Measurements from ENCODE around the gene B9D1. TPM values are rescaled to one million over a fixed set of nuclear protein-coding genes. Genes with fewer than 3 reads are reported as not detected.

Gene B9D1
- total RNA-seq, 1 donor from 2014 or later = 9.9 TPM

- no peaks in the 10 kb centered on the region for H3K36me3 ChIP-seq
- H3K27me3 ChIP-seq = no peaks in the 10 kb centered on the region
- no peak overlapping the region for H3K4me3 ChIP-seq
- ATAC-seq (no peak), DNase-seq (no peak)
- intact Hi-C loops (cut with DNase I) = loop anchor here (5.0 kb wide), 1 partner anchor 81 kb away; no protein-coding TSS in a partner anchor
- no peak for TF ChIP-seq CTCF (IDR thresholded peaks at IDR 0.05)
- no peaks in the 10 kb centered on the region for H3K9me3 ChIP-seq
- peaks cover 12% of the 10 kb centered on the region for H3K4me1 ChIP-seq
- no peak overlapping the region for H3K27ac ChIP-seq
These were observed 3.5 kb upstream of the B9D1 start for GRCh38 chr17:19365833-19366636.

- intact Hi-C loops (cut with DNase I) = loop anchor here (5.0 kb wide), 1 partner anchor 82 kb away; no protein-coding TSS in a partner anchor
- no peak for TF ChIP-seq CTCF (IDR thresholded peaks at IDR 0.05)
- no peak for ATAC-seq
- H3K9me3 ChIP-seq = no peaks in the 10 kb centered on the region
- no peak overlapping the region for H3K4me3 ChIP-seq
- H3K36me3 ChIP-seq = no peaks in the 10 kb centered on the region
- DNase-seq = peak; percentile 58
- no peaks in the 10 kb centered on the region for H3K27me3 ChIP-seq
- peaks cover 6% of the 10 kb centered on the region for H3K4me1 ChIP-seq
- H3K27ac ChIP-seq = no peak overlapping the region
These were observed 2.9 kb upstream of the B9D1 start for GRCh38 chr17:19365499-19365817.

- no peaks in the 10 kb centered on the region for H3K9me3 ChIP-seq
- DNase-seq (peak; percentile 54), ATAC-seq (no peak)
- intact Hi-C loops (cut with DNase I) = loop anchor here (5.0 kb wide), 1 partner anchor 82 kb away; no protein-coding TSS in a partner anchor
- no peak overlapping the region for H3K27ac ChIP-seq
- no peaks in the 10 kb centered on the region for H3K36me3 ChIP-seq
- no peaks in the 10 kb centered on the region for H3K27me3 ChIP-seq
- no peak for TF ChIP-seq CTCF (IDR thresholded peaks at IDR 0.05)
- H3K4me1 ChIP-seq = peaks cover under 1% of the 10 kb centered on the region
- H3K4me3 ChIP-seq = no peak overlapping the region
These were observed 2.4 kb upstream of the B9D1 start for GRCh38 chr17:19364699-19365498.

GRCh38 chr17:19363460-19364035, 1.0 kb upstream of the B9D1 start:
- H3K4me1 ChIP-seq = no peaks in the 10 kb centered on the region
- H3K4me3 ChIP-seq = peak overlapping the region; percentile 84
- intact Hi-C loops (cut with DNase I) = no loop called here
- no peaks in the 10 kb centered on the region for H3K27me3 ChIP-seq
- no peak for DNase-seq
- no peak overlapping the region for H3K27ac ChIP-seq
- no peak for TF ChIP-seq CTCF (IDR thresholded peaks at IDR 0.05)
- no peaks in the 10 kb centered on the region for H3K9me3 ChIP-seq
- H3K36me3 ChIP-seq = no peaks in the 10 kb centered on the region
- ATAC-seq = no peak

GRCh38 chr17:19363114-19363438, 553 bp upstream of the B9D1 start:
- no peak for TF ChIP-seq CTCF (IDR thresholded peaks at IDR 0.05)
- Histone ChIP-seq H3K27ac (peak overlapping the region; percentile 86), H3K4me3 (peak overlapping the region; percentile 84), H3K36me3 (no peaks in the 10 kb centered on the region), H3K27me3 (no peaks in the 10 kb centered on the region), H3K4me1 (no peaks in the 10 kb centered on the region), H3K9me3 (no peaks in the 10 kb centered on the region)
- ATAC-seq (no peak), DNase-seq (no peak)
- intact Hi-C loops (cut with DNase I) = no loop called here

Measured in upper lobe of right lung (tissue), 1 donor.